Body of pancreas (tissue), 4 donors: Measurements from ENCODE around the gene TARS1. TPM values are rescaled to one million over a fixed set of nuclear protein-coding genes. Genes with fewer than 3 reads are reported as not detected.

Experiments
- ATAC-seq: fragments of 150-250 bp; one replicate; pipeline ENCODE4 v1.9.1; 2016
- DNase-seq, 4 donors: peaks; one replicate each; pipeline ENCODE4 v3.0.0-alpha.2; 2019
- H3K27ac ChIP-seq, 4 donors: fragments of 200-600 bp; sonication (generic); 1 replicate in 3 of 4; 2 replicates in 1 of 4; pipeline versions ENCODE4 v1.5.1 to v1.6.1; 2016 to 2019; ENCODE audit warnings: mild to moderate bottlenecking in 1 of 4, mixed read lengths in 1 of 4, moderate library complexity in 1 of 4
- H3K27me3 ChIP-seq, 2 donors: fragments of 200-600 bp; sonication (generic); one replicate each; pipeline ENCODE4 v1.6.0; 2016; ENCODE audit warnings: mild to moderate bottlenecking in 1 of 2
- H3K36me3 ChIP-seq, 2 donors: fragments of 200-600 bp; sonication (generic); replicated peaks in 1 of 2; 2 replicates each; pipeline ENCODE4 v1.5.1; 2016; ENCODE audit warnings: low read depth in 2 of 2; ENCODE audit not compliant: insufficient read depth in 1 of 2
- H3K4me1 ChIP-seq: fragments of 200-600 bp; sonication (generic); one replicate; pipeline ENCODE4 v1.6.0; 2016
- H3K4me3 ChIP-seq, 2 donors: fragments of 200-600 bp; sonication (generic); 1 replicate in 1 of 2; 2 replicates in 1 of 2; pipeline ENCODE4 v1.5.1; 2016 to 2019
- H3K9me3 ChIP-seq, 3 donors: fragments of 200-600 bp; sonication (generic); 1 replicate in 2 of 3; 2 replicates in 1 of 3; pipeline ENCODE4 v1.5.1; 2016
- CTCF ChIP-seq, 7 experiments: fragments of 450-650 bp in 4 of 7; fragments of 200-600 bp in 3 of 7; sonication (generic) in 3 of 7; IDR thresholded peaks; one replicate each; pipeline ENCODE4 v1.5.1; 2016 to 2019; ENCODE audit warnings: antibody characterized with exemption in 7 of 7
- POLR2A ChIP-seq, 3 donors: fragments of 450-650 bp; IDR thresholded peaks; one replicate each; pipeline ENCODE4 v1.6.1; 2016; ENCODE audit warnings: antibody characterized with exemption in 3 of 3, mild to moderate bottlenecking in 2 of 3
- WGBS, 2 donors: methylation state at CpG; one replicate each; pipeline ENCODE4 v1.1.5; 2017; 5-methylcytosine and 5-hydroxymethylcytosine counted together
- intact Hi-C: fragments of 100-400 bp; cut with DNase I; formaldehyde crosslinking; loops from one replicate; pipeline ENCODE4 v1.15.1; 2023
- total RNA-seq, 2 donors: library from RNA; depleted of rRNA; stranded (reverse); fragments of >200 nt; gene quantifications; one replicate each; pipeline ENCODE4 v1.1.0, GENCODE V29; 2016

TARS1 gene
- total RNA-seq, 2 donors from 2014 or later: 38.4 to 52.1 TPM

- H3K27ac ChIP-seq: no peak overlapping the region
- DNase-seq: peak in 3 of 4 donors; percentile 26 to 51 (median 39)
- peaks cover 5 to 16% of the 10 kb centered on the region in 2 donors for H3K36me3 ChIP-seq
- intact Hi-C loops: no loop called here
- H3K4me3 ChIP-seq: no peak overlapping the region
- TF ChIP-seq CTCF (IDR thresholded peaks at IDR 0.05): peak in 6 of 7 experiments; percentile 27 to 80 (median 43)
- TF ChIP-seq POLR2A (IDR thresholded peaks at IDR 0.05): no peak
- H3K4me1 ChIP-seq: no peaks in the 10 kb centered on the region
- no peaks in the 10 kb centered on the region for H3K27me3 ChIP-seq
- peak; percentile 79 for ATAC-seq
- 35 to 48% methylated on average over 3 of the region's 3 CpGs for WGBS, 2 donors
- H3K9me3 ChIP-seq: no peaks in the 10 kb centered on the region
These were observed 29.8 kb downstream of the TARS1 start for GRCh38 chr5:33470544-33470943.

DNA sequence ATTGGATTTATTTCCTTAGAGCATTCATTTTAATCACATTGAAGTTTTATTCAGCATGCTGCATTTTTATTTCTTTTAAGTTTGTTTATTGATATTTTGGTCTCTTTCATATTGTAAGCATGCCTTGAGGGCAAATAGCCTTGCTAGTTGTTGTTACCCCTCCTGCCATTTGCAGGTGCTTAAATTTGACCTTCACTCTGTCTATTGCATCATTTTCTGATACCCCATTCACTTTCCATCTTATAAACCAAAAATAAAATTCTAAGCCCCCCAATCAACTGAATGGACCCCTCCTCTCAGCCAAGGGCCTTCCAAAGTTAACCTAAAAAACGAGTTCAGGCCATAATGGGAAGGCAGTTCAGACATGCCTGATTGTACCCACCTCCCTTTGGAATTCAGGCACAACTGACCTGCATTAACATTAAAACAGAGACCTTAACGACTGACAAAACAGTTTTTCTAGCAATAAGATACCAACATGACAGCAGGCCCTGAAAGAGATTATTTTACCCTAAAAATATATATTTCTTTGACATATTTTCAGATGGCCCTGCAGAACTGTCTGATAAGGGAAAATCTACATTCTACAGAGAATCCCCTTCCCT lies 32.1 kb downstream of the TARS1 start:
- no peak for ATAC-seq
- intact Hi-C loops: no loop called here
- DNase-seq: no peak
- Histone ChIP-seq H3K9me3 (no peaks in the 10 kb centered on the region), H3K36me3 (peaks cover 0 to 9% of the 10 kb centered on the region in 2 donors), H3K4me3 (no peak overlapping the region), H3K27me3 (no peaks in the 10 kb centered on the region), H3K4me1 (peaks cover 9% of the 10 kb centered on the region), H3K27ac (no peak overlapping the region)
- WGBS, 2 donors: 59 to 64% methylated on average over 2 of the region's 2 CpGs
- no peak for TF ChIP-seq CTCF (IDR thresholded peaks at IDR 0.05)
- TF ChIP-seq POLR2A (IDR thresholded peaks at IDR 0.05): no peak

DNA sequence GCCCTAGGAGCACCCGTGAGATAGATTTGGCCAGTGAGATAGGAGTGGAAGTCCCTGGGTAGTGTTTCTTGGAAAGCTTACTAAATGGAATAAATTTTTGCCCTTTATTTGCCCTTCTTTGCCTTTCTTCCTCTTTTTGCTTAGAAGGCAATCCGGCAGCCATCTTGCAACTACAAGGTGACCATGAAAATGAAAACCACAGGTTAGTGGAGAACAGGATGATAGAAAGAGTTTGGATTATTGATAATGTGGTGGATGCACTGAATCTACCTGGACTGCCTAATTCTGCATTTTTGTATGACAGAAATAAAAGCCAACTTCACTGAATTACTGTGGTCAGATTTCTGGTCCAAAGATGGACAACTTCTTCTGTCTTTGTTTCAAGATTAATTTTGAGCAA lies 33.2 kb downstream of the TARS1 start:
- peaks cover 0 to 1% of the 10 kb centered on the region in 2 donors for H3K36me3 ChIP-seq
- WGBS, 2 donors: 95 to 97% methylated on average over 2 of the region's 2 CpGs
- no peak for DNase-seq
- peaks cover 13% of the 10 kb centered on the region for H3K4me1 ChIP-seq
- intact Hi-C loops: no loop called here
- H3K27ac ChIP-seq: no peak overlapping the region
- TF ChIP-seq POLR2A (IDR thresholded peaks at IDR 0.05): no peak
- no peak for TF ChIP-seq CTCF (IDR thresholded peaks at IDR 0.05)
- H3K27me3 ChIP-seq: no peaks in the 10 kb centered on the region
- H3K4me3 ChIP-seq: no peak overlapping the region
- ATAC-seq: no peak
- H3K9me3 ChIP-seq: no peaks in the 10 kb centered on the region

DNA sequence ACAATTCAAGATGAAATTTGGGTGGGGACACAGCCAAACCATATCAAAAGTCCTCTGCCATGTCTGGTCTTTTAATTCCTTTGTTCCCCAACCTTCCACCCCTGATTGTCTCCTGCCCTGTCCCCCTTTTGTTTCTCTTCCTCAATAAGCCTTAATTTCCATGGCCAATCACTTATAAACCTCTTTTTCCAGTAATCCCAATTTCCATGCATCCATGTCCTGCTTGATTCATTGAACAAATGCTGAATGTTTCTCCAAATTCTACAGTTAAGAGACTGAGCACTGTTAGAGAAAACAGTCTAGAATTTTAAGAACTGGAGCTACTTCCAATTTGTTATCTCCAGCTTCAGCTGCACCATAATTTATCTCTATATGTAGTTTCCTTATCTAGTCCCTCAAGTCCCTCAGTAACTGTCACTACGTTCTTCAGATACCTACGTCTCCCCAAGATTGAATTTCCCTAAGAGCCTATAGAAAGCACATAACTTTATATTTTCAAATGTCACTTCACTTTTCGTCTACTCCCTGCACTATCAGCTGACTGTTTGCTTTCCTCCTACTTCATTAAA lies 34.2 kb downstream of the TARS1 start:
- Histone ChIP-seq H3K27ac (no peak overlapping the region), H3K27me3 (no peaks in the 10 kb centered on the region), H3K9me3 (no peaks in the 10 kb centered on the region), H3K36me3 (peaks cover 0 to 1% of the 10 kb centered on the region in 2 donors), H3K4me3 (no peak overlapping the region), H3K4me1 (peaks cover 13% of the 10 kb centered on the region)
- no peak for DNase-seq
- intact Hi-C loops: no loop called here
- TF ChIP-seq CTCF (IDR thresholded peaks at IDR 0.05) (no peak), POLR2A (IDR thresholded peaks at IDR 0.05) (no peak)
- WGBS, 2 donors: 65 to 80% methylated on average over 3 of the region's 3 CpGs
- ATAC-seq: no peak

DNA sequence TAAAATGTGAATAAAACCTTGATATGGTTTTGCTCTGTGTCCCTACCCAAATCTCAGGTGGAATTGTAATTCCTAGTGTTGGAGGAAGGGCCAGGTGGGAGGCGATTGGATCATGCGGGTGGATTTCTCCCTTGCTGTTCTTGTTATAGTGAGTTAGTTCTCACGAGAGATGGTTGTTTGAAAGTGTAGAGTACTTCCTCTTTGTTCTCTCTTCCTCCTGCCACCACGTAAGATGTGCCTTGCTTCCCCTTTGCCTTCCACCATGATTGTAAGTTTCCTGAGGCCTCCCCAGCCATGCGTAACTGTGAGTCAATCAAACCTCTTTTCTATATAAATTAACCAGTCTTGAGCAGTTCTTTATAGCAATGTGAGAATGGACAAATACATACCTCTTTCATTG lies 34.9 kb downstream of the TARS1 start:
- WGBS, 2 donors: 90 to 97% methylated on average over 5 of the region's 5 CpGs
- Histone ChIP-seq H3K4me3 (no peak overlapping the region), H3K27me3 (no peaks in the 10 kb centered on the region), H3K27ac (no peak overlapping the region), H3K36me3 (peaks cover 0 to 1% of the 10 kb centered on the region in 2 donors), H3K9me3 (no peaks in the 10 kb centered on the region), H3K4me1 (peaks cover 13% of the 10 kb centered on the region)
- no peak for DNase-seq
- TF ChIP-seq POLR2A (IDR thresholded peaks at IDR 0.05): no peak
- no peak for TF ChIP-seq CTCF (IDR thresholded peaks at IDR 0.05)
- ATAC-seq: no peak
- intact Hi-C loops: no loop called here
